Panc1 (cell line): Measurements from ENCODE around the gene MRFAP1L1.

Experiments
- CTCF ChIP-seq: fragments of 450-650 bp; IDR thresholded peaks from 2 replicates; pipeline ENCODE4 v1.5.1; 2017; ENCODE audit warnings: mild to moderate bottlenecking
- POLR2AphosphoS5 ChIP-seq: IDR thresholded peaks from 2 replicates; pipeline ENCODE4 v1.6.1; 2012; ENCODE audit warnings: mild to moderate bottlenecking, low read depth, low read length, moderate library complexity
- REST ChIP-seq, 2 experiments: IDR thresholded peaks; 2 replicates each; pipeline ENCODE4 v1.6.1; 2011 to 2012; ENCODE audit warnings: low read depth in 2 of 2, control low read depth in 1 of 2, low read length in 1 of 2, mild to moderate bottlenecking in 1 of 2, moderate library complexity in 1 of 2; ENCODE audit not compliant: insufficient read depth in 1 of 2
- SIN3A ChIP-seq: IDR thresholded peaks from 2 replicates; pipeline ENCODE4 v1.6.1; 2012; ENCODE audit warnings: low read depth, mild to moderate bottlenecking, low read length, moderate library complexity, borderline replicate concordance; ENCODE audit not compliant: insufficient read depth
- TCF7L2 ChIP-seq: IDR thresholded peaks from 2 replicates; pipeline ENCODE4 v1.6.1; 2011; ENCODE audit warnings: mild to moderate bottlenecking, low read depth, low read length, inconsistent platforms

- TF ChIP-seq TCF7L2, result no peak
- TF ChIP-seq REST (IDR thresholded peaks at IDR 0.05; ENCODE audit: insufficient read depth in 1 of 2, low read depth in 2 of 2, low read length in 1 of 2), result no peak
- peak; percentile 72 for TF ChIP-seq CTCF
- TF ChIP-seq POLR2AphosphoS5, result no peak
- TF ChIP-seq SIN3A, result no peak
Observed at GRCh38 chr4:6701371-6701770, 8.3 kb downstream of the MRFAP1L1 start.
